K562 (cell line): Measurements from ENCODE around the gene XPC. TPM values are rescaled to one million over a fixed set of nuclear protein-coding genes. Genes with fewer than 3 reads are reported as not detected.

Source experiments
- EP300 ChIP-seq: IDR thresholded peaks from 2 replicates; pipeline ENCODE4 v1.6.1; 2012; ENCODE audit warnings: low read length, improper control_type of control experiment
- JUN ChIP-seq, 2 experiments: sonication (generic) in 1 of 2; formaldehyde crosslinking in 1 of 2; IDR thresholded peaks; 2 replicates each; pipeline versions ENCODE4 v1.6.1 to v1.8.0; 2012 to 2022; ENCODE audit warnings: borderline replicate concordance in 2 of 2, mild to moderate bottlenecking in 2 of 2, improper control_type of control experiment in 1 of 2, low read depth in 1 of 2, low read length in 1 of 2, missing genetic modification reagents in 1 of 2
- KDM5B ChIP-seq: fragments of 200-600 bp; sonication (generic); IDR thresholded peaks from 2 replicates; pipeline ENCODE4 v1.6.1; 2012; ENCODE audit warnings: low read depth, mild to moderate bottlenecking, moderate library complexity, low read length, control low read depth, inconsistent platforms; ENCODE audit not compliant: insufficient replicate concordance
- MCM5 ChIP-seq: fragments of 450-650 bp; IDR thresholded peaks from 2 replicates; pipeline ENCODE4 v1.6.1; 2016; ENCODE audit warnings: low read depth
- NBN ChIP-seq: fragments of 450-650 bp; IDR thresholded peaks from 2 replicates; pipeline ENCODE4 v1.6.1; 2016; ENCODE audit warnings: low read depth, mild to moderate bottlenecking
- RCOR1 ChIP-seq, 2 experiments: IDR thresholded peaks; 2 replicates each; pipeline ENCODE4 v1.6.1; 2012; ENCODE audit warnings: low read depth in 2 of 2, low read length in 2 of 2, borderline replicate concordance in 1 of 2, improper control_type of control experiment in 1 of 2
- SP2 ChIP-seq: IDR thresholded peaks from 2 replicates; pipeline ENCODE4 v1.6.1; 2011; ENCODE audit warnings: mild to moderate bottlenecking, low read depth, low read length, moderate library complexity; ENCODE audit not compliant: poor library complexity, severe bottlenecking; ENCODE audit errors: extremely low read depth
- USF2 ChIP-seq: sonication (generic); formaldehyde crosslinking; IDR thresholded peaks from 2 replicates; pipeline ENCODE4 v1.5.0; 2020; ENCODE audit warnings: missing genetic modification reagents
- ZBTB33 ChIP-seq: sonication (generic); formaldehyde crosslinking; IDR thresholded peaks from 2 replicates; pipeline ENCODE4 v1.8.1; 2023; ENCODE audit warnings: mild to moderate bottlenecking, missing genetic modification reagents
- ZBTB43 ChIP-seq: sonication (generic); formaldehyde crosslinking; IDR thresholded peaks from 2 replicates; pipeline ENCODE4 v1.8.0; 2023; ENCODE audit warnings: mild to moderate bottlenecking, missing genetic modification reagents
- ZNF318 ChIP-seq, 2 experiments: fragments of 450-650 bp; IDR thresholded peaks; 2 replicates each; pipeline ENCODE4 v1.6.1; 2016; ENCODE audit warnings: mild to moderate bottlenecking in 2 of 2, borderline replicate concordance in 1 of 2, low read depth in 1 of 2, moderate library complexity in 1 of 2
- ZNF507 ChIP-seq: conservative IDR thresholded peaks from 2 replicates; pipeline ENCODE4 v1.6.1; 2017; ENCODE audit warnings: missing genetic modification characterization, missing compliant biosample characterization
- polyA plus RNA-seq, 8 experiments: library from polyadenylated mRNA; depleted of rRNA in 4 of 8; stranded (reverse) in 5 of 8; unstranded in 3 of 8; fragments of >200 nt; fragmentation: Nextera tagmentation in 2 of 8; fragmentation: Illumina TruSeq in 1 of 8; extraction: Ambion mirVana in 2 of 8; extraction: Trizol in 1 of 8; gene quantifications; 2 replicates each; pipeline versions ENCODE4 v1.2.1 to v1.2.3, GENCODE V29; 2011 to 2014; ENCODE audit warnings: inconsistent platforms in 1 of 8, missing spikeins in 1 of 8
- total RNA-seq, 7 experiments: library from RNA; depleted of rRNA in 6 of 7; stranded (reverse); fragments of >200 nt in 6 of 7; fragmentation: Illumina TruSeq in 2 of 7; extraction: Trizol in 2 of 7; gene quantifications; 2 replicates each; pipeline versions ENCODE4 v1.2.1 to v1.2.3, GENCODE V29; 2011 to 2021; ENCODE audit warnings: low replicate concordance in 1 of 7

The XPC gene
- total and polyA plus RNA-seq, 9 of the 15 experiments (the other 6 are each of a cell fraction or from before 2014, with no cell fraction given) = 3.8 to 54.7 (median 41.3) TPM

GRCh38 chr3:14203521-14204079, 25.2 kb upstream of the XPC start (continued):
- TF ChIP-seq ZNF318 (IDR thresholded peaks at IDR 0.05; ENCODE audit: borderline replicate concordance in 1 of 2, low read depth in 1 of 2) (no peak), ZBTB43 (0 out of 2 replicates have a peak, but pooled peaks have one; percentile 80), ZBTB33 (peak; percentile 87), MCM5 (no peak), NBN (peak; percentile 82), EP300 (peak; percentile 40; the same call in 1 of the 2 replicates), SP2 (no peak), RCOR1 (IDR thresholded peaks at IDR 0.05; ENCODE audit: borderline replicate concordance in 1 of 2, low read depth in 2 of 2, low read length in 2 of 2) (peak in 1 of 2 experiments; percentile 83; a peak in 1 of 4 replicates), USF2 (CRISPR knock-in tag) (no peak), KDM5B (no peak), JUN (IDR thresholded peaks at IDR 0.05; ENCODE audit: borderline replicate concordance, low read depth, low read length) (peak; percentile 40; the same call in 1 of the 2 replicates), JUN (CRISPR knock-in tag; IDR thresholded peaks at IDR 0.05; ENCODE audit: borderline replicate concordance) (no peak), ZNF507 (no peak)
